Peyer's patch (tissue), 4 donors: Measurements from ENCODE around the gene ANKRD65. TPM values are rescaled to one million over a fixed set of nuclear protein-coding genes. Genes with fewer than 3 reads are reported as not detected.

Source experiments
- DNase-seq, 3 donors: peaks; one replicate each; pipeline ENCODE4 v3.0.0-alpha.2; 2017 to 2019
- H3K27ac ChIP-seq, 4 donors: fragments of 200-600 bp; sonication (generic); one replicate each; pipeline ENCODE4 v1.5.1; 2016 to 2019
- H3K27me3 ChIP-seq, 2 donors: fragments of 200-600 bp; sonication (generic); one replicate each; pipeline ENCODE4 v1.5.1; 2019
- H3K36me3 ChIP-seq, 3 donors: fragments of 200-600 bp; sonication (generic); one replicate each; pipeline ENCODE4 v1.5.1; 2016 to 2019
- H3K4me1 ChIP-seq, 4 donors: fragments of 200-600 bp; sonication (generic); one replicate each; pipeline ENCODE4 v1.5.1; 2016 to 2019
- H3K4me3 ChIP-seq, 4 donors: fragments of 200-600 bp; sonication (generic); 1 replicate in 3 of 4; 2 replicates in 1 of 4; pipeline ENCODE4 v1.5.1; 2016 to 2019; ENCODE audit warnings: mild to moderate bottlenecking in 1 of 4
- H3K9me3 ChIP-seq, 4 donors: fragments of 200-600 bp; sonication (generic); one replicate each; pipeline ENCODE4 v1.5.1; 2016 to 2019; ENCODE audit warnings: mild to moderate bottlenecking in 1 of 4
- POLR2A ChIP-seq, 2 donors: fragments of 450-650 bp; IDR thresholded peaks; one replicate each; pipeline ENCODE4 v1.5.1; 2017; ENCODE audit warnings: antibody characterized with exemption in 2 of 2, mild to moderate bottlenecking in 2 of 2, moderate library complexity in 2 of 2
- total RNA-seq, 4 donors: library from RNA; depleted of rRNA; stranded (reverse); fragments of >200 nt; gene quantifications; one replicate each; pipeline ENCODE4 v1.1.0, GENCODE V29; 2016
- TF ChIP-seq, protein P1 (sequence below), 6 experiments: fragments of 450-650 bp in 4 of 6; fragments of 200-600 bp in 2 of 6; sonication (generic) in 1 of 6; IDR thresholded peaks; one replicate each; pipeline ENCODE4 v1.5.1; 2017 to 2019; ENCODE audit warnings: antibody characterized with exemption in 6 of 6, mild to moderate bottlenecking in 3 of 6, moderate library complexity in 1 of 6

The ANKRD65 gene
- total RNA-seq, 4 donors from 2014 or later, result 0.54 to 11.6 (median 2.0) TPM

DNA sequence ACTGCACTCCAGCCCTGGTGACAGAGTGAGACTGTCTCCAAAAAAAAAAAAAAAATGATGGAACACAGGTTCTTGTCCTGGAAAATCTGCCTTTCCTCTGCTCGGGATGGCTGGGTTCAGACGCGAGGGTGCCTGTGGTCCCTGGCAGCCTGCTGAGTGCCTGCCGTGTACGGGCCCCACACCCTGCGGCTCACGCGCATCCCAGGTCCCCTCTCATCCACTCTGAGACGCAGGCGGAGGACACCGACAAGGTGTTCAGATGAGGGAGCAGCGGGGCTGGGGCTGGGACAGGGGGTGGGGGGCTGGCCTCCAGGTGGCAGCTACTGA, 4.3 kb upstream of the ANKRD65 start:
- TF ChIP-seq POLR2A (IDR thresholded peaks at IDR 0.05), result no peak
- TF ChIP-seq, protein P1, sequence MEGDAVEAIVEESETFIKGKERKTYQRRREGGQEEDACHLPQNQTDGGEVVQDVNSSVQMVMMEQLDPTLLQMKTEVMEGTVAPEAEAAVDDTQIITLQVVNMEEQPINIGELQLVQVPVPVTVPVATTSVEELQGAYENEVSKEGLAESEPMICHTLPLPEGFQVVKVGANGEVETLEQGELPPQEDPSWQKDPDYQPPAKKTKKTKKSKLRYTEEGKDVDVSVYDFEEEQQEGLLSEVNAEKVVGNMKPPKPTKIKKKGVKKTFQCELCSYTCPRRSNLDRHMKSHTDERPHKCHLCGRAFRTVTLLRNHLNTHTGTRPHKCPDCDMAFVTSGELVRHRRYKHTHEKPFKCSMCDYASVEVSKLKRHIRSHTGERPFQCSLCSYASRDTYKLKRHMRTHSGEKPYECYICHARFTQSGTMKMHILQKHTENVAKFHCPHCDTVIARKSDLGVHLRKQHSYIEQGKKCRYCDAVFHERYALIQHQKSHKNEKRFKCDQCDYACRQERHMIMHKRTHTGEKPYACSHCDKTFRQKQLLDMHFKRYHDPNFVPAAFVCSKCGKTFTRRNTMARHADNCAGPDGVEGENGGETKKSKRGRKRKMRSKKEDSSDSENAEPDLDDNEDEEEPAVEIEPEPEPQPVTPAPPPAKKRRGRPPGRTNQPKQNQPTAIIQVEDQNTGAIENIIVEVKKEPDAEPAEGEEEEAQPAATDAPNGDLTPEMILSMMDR (IDR thresholded peaks at IDR 0.05), result no peak
- H3K27ac ChIP-seq, result no peak overlapping the region
- H3K4me3 ChIP-seq, result no peak overlapping the region
- no peak for DNase-seq
- peaks cover 0 to 15% (median 3%) of the 10 kb centered on the region in 4 donors for H3K4me1 ChIP-seq
- no peaks in the 10 kb centered on the region for H3K9me3 ChIP-seq
- no peaks in the 10 kb centered on the region for H3K27me3 ChIP-seq
- no peaks in the 10 kb centered on the region for H3K36me3 ChIP-seq

DNA sequence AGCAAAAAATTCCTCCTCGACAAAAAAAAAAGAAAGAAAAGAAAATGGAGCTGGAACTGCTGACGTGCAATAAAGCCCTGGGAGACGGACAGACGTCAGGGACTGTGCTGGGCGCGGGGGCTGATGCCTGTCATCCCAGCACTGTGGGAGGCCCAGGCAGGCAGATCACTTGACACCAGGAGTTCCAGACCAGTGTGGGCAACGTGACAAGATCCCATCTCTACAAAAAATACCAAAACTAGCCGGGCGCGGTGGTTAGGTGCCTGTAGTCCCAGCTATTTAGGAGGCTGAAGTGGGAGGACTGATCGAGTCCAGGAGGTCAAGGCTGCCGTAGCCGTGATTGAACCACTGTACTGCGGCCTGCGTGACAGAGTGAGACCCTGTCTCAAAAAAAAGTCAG, 3.6 kb upstream of the ANKRD65 start:
- Histone ChIP-seq H3K36me3 (no peaks in the 10 kb centered on the region), H3K27me3 (no peaks in the 10 kb centered on the region), H3K4me3 (no peak overlapping the region), H3K4me1 (peaks cover 0 to 13% (median 5%) of the 10 kb centered on the region in 4 donors), H3K9me3 (no peaks in the 10 kb centered on the region), H3K27ac (no peak overlapping the region)
- TF ChIP-seq, protein P1 (IDR thresholded peaks at IDR 0.05), result no peak
- no peak for TF ChIP-seq POLR2A (IDR thresholded peaks at IDR 0.05)
- DNase-seq, result peak in 1 of 3 donors; percentile 29

DNA sequence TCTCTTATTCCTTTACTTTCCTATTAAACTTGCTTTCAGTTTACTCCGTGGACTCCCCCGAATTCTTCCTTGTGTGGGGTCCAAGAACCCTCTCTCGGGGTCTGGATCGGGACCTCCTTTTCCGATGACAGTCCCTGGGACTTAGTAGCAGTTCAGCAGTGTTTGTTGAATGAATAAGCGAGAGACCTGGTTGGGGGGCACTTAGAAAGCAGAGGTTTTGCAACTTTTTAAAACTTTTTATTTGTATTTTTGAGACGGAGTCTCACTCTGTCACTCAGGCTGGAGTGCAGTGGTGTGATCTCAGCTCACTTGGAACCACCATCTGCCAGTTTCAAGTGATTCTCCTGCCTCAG, 2.1 kb upstream of the ANKRD65 start:
- Histone ChIP-seq H3K27ac (no peak overlapping the region), H3K27me3 (no peaks in the 10 kb centered on the region), H3K9me3 (no peaks in the 10 kb centered on the region), H3K4me1 (peaks cover 0 to 16% (median 6%) of the 10 kb centered on the region in 4 donors), H3K36me3 (no peaks in the 10 kb centered on the region), H3K4me3 (no peak overlapping the region)
- TF ChIP-seq POLR2A (IDR thresholded peaks at IDR 0.05), result no peak
- TF ChIP-seq, protein P1 (IDR thresholded peaks at IDR 0.05), result no peak
- DNase-seq, result no peak

DNA sequence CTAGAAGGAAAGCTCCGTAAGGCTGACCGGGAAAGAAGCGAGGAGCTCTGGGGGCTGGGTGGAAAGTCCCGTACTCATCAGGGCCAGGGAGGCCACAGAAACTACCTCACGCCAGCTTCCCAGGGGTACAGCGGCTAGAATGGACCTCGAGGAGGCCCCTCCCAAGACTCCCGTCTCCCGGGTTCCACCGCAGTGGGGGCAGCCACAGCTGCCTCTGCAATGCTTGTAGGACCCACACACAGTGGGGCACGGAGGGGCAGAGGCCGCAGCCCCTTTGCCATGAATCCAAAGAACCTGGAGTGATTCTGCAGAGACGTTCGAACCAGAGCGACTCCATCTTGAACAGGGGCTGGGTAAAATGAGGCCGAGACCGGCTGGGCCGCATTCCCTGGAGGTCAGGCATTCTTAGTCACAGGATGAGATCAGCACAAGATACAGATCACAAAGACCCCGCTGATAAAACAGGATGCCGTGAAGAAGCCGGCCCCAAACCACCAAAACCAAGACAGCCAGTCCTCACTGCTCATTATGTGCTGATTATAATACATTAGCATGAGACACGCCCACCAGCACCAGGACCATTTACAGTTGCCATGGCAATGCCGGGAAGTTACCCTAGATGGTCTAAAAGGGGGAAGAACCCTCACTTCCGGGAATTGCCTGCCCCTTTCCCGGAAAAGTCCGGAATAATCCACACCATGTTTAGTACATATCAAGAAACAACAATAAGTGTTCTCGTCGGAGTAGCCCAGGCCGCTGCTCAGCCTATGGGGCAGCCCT, 1.6 kb upstream of the ANKRD65 start:
- H3K36me3 ChIP-seq, result no peaks in the 10 kb centered on the region
- H3K4me1 ChIP-seq, result peaks cover 0 to 16% (median 6%) of the 10 kb centered on the region in 4 donors
- DNase-seq, result peak in 1 of 3 donors; percentile 18
- no peak overlapping the region for H3K27ac ChIP-seq
- no peaks in the 10 kb centered on the region for H3K9me3 ChIP-seq
- no peaks in the 10 kb centered on the region for H3K27me3 ChIP-seq
- H3K4me3 ChIP-seq, result no peak overlapping the region
- TF ChIP-seq, protein P1 (IDR thresholded peaks at IDR 0.05), result no peak
- no peak for TF ChIP-seq POLR2A (IDR thresholded peaks at IDR 0.05)

DNA sequence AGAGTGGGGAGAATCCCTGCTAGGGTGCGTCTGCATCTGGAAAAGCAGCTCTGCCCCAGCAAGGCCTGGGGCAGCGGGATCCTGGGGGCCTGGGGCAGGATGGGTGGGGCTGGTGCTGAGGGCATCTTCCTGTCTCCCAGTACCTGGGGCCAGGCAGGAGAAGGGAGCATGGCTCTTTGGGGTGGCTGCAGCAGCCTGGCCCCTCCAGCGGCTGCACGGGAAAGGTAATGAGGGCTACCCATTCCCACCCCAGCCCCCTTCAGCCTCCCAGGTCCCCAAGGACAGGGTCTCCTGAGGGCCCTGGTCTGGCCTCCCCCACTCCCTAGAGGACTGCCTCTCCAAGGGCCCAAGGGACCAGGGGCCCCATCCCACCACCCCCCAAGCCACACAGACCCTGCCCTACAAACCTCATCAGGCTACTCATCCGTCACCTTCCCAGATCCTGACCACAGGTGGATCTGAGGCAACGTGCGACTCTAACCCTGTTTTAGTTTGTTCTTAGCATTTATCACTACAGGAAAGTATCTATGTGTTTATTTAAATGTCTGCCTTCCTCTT, 910 bp upstream of the ANKRD65 start:
- Histone ChIP-seq H3K27me3 (no peaks in the 10 kb centered on the region), H3K36me3 (no peaks in the 10 kb centered on the region), H3K9me3 (no peaks in the 10 kb centered on the region), H3K4me3 (no peak overlapping the region), H3K27ac (peak overlapping the region in 1 of 4 donors; percentile 49), H3K4me1 (peaks cover 0 to 16% (median 4%) of the 10 kb centered on the region in 4 donors)
- DNase-seq, result no peak
- TF ChIP-seq, protein P1 (IDR thresholded peaks at IDR 0.05), result no peak
- TF ChIP-seq POLR2A (IDR thresholded peaks at IDR 0.05), result no peak
